Measurements from ENCODE around the gene PVRIG. TPM values are rescaled to one million over a fixed set of nuclear protein-coding genes. Genes with fewer than 3 reads are reported as not detected.
"Not testable (repeated sequence)": the region's sequence is repeated elsewhere in the genome, so short reads cannot be mapped to it uniquely, and the experiment has no call there.

The PVRIG gene
- total RNA-seq, 2 donors from 2014 or later, result not detected

- Mint-ChIP-seq H3K36me3 (ENCODE audit: low read depth) (peaks cover 30% of the 10 kb centered on the region), H3K27ac (no peak overlapping the region), H3K27me3 (ENCODE audit: insufficient read depth) (no peaks in the 10 kb centered on the region), H3K4me3 (no peak overlapping the region), H3K9me3 (no peaks in the 10 kb centered on the region), H3K4me1 (peaks cover 26% of the 10 kb centered on the region)
- TF ChIP-seq CTCF (conservative IDR thresholded peaks at IDR 0.05), result no peak
- Histone ChIP-seq H3K4me3 (ENCODE audit: low read length) (no peak overlapping the region), H3K4me1 (ENCODE audit: control insufficient read depth, insufficient read depth, low read length) (peaks cover 10% of the 10 kb centered on the region), H3K27me3 (ENCODE audit: control insufficient read depth, insufficient read depth, low read length, poor library complexity, severe bottlenecking) (no peaks in the 10 kb centered on the region), H3K27ac (ENCODE audit: low read depth, low read length) (no peak overlapping the region), H3K36me3 (ENCODE audit: control insufficient read depth, insufficient read depth, low read length) (peaks cover 32% of the 10 kb centered on the region), H3K9me3 (ENCODE audit: control insufficient read depth, low read length) (no peaks in the 10 kb centered on the region), H3K9ac (ENCODE audit: extremely low read depth, low read length, poor library complexity, severe bottlenecking) (no peak overlapping the region)
- WGBS, 2 experiments (ENCODE audit: insufficient coverage in 1 of 2, insufficient read length in 1 of 2), result 93 to 98% methylated on average over 6 of the region's 6 CpGs
- no peak for DNase-seq
Measured at GRCh38 chr7:100267648-100268047, 47.9 kb downstream of the PVRIG start.

- not testable (repeated sequence) for DNase-seq; H3K9me3 ChIP-seq (ENCODE audit: control insufficient read depth, low read length); H3K9me3 Mint-ChIP-seq; H3K27me3 Mint-ChIP-seq (ENCODE audit: insufficient read depth); H3K4me1 ChIP-seq (ENCODE audit: control insufficient read depth, insufficient read depth, low read length); H3K27ac ChIP-seq (ENCODE audit: low read depth, low read length); H3K27me3 ChIP-seq (ENCODE audit: control insufficient read depth, insufficient read depth, low read length, poor library complexity, severe bottlenecking)
- peak overlapping the region; percentile 90 for H3K4me3 ChIP-seq (ENCODE audit: low read length)
- H3K4me3 Mint-ChIP-seq, result peak overlapping the region; percentile 95
- H3K27ac Mint-ChIP-seq, result peak overlapping the region; percentile 98
- H3K36me3 ChIP-seq (ENCODE audit: control insufficient read depth, insufficient read depth, low read length), result peaks cover 23% of the 10 kb centered on the region
- H3K36me3 Mint-ChIP-seq (ENCODE audit: low read depth), result peaks cover 24% of the 10 kb centered on the region
- 90 to 92% methylated on average over 8 to 9 of the region's 11 CpGs for WGBS, 2 experiments (ENCODE audit: insufficient coverage in 1 of 2, insufficient read length in 1 of 2)
- H3K9ac ChIP-seq (ENCODE audit: extremely low read depth, low read length, poor library complexity, severe bottlenecking), result peak overlapping the region; percentile 69
- peaks cover 27% of the 10 kb centered on the region for H3K4me1 Mint-ChIP-seq
Measured at GRCh38 chr7:100268882-100269281, 49.1 kb downstream of the PVRIG start.

GRCh38 chr7:100269306-100270045, 49.7 kb downstream of the PVRIG start:
- Histone ChIP-seq H3K9ac (ENCODE audit: extremely low read depth, low read length, poor library complexity, severe bottlenecking) (peak overlapping the region; percentile 69), H3K36me3 (ENCODE audit: control insufficient read depth, insufficient read depth, low read length) (peaks cover 18% of the 10 kb centered on the region), H3K4me3 (ENCODE audit: low read length) (peak overlapping the region; percentile 90), H3K27ac (ENCODE audit: low read depth, low read length) (peak overlapping the region; percentile 75)
- H3K27me3 Mint-ChIP-seq (ENCODE audit: insufficient read depth); H3K4me1 ChIP-seq (ENCODE audit: control insufficient read depth, insufficient read depth, low read length); H3K9me3 ChIP-seq (ENCODE audit: control insufficient read depth, low read length); H3K9me3 Mint-ChIP-seq; H3K27me3 ChIP-seq (ENCODE audit: control insufficient read depth, insufficient read depth, low read length, poor library complexity, severe bottlenecking): not testable (repeated sequence)
- Mint-ChIP-seq H3K4me1 (peaks cover 27% of the 10 kb centered on the region), H3K36me3 (ENCODE audit: low read depth) (peaks cover 19% of the 10 kb centered on the region), H3K4me3 (peak overlapping the region; percentile 95), H3K27ac (peak overlapping the region; percentile 98)
- peak; percentile 63 for TF ChIP-seq CTCF (conservative IDR thresholded peaks at IDR 0.05)
- DNase-seq, result peak; percentile 81
- 58 to 63% methylated on average over 6 to 13 of the region's 14 CpGs for WGBS, 2 experiments (ENCODE audit: insufficient coverage in 1 of 2, insufficient read length in 1 of 2)
